RWPE2 (cell line): Measurements from ENCODE around the gene FERD3L.

Experiments used
- ATAC-seq: fragments of 200-7000 bp; cut with Tn5 transposase; 3 replicates; pipeline ENCODE4 v1.9.1; 2021; ENCODE audit warnings: low read depth
- DNase-seq: peaks from one replicate; pipeline ENCODE4 v3.0.0-alpha.2; 2020; ENCODE audit warnings: low spot score
- H3K27ac ChIP-seq: fragments of 450-650 bp; 2 replicates; pipeline ENCODE4 v1.5.1; 2017; ENCODE audit warnings: mild to moderate bottlenecking; ENCODE audit not compliant: poor library complexity, severe bottlenecking
- H3K27me3 ChIP-seq: fragments of 250-450 bp; sonication (Bioruptor Pico); 2 replicates; pipeline ENCODE4 v1.5.1; 2021; ENCODE audit warnings: mild to moderate bottlenecking, moderate library complexity; ENCODE audit not compliant: insufficient read depth, poor library complexity, severe bottlenecking
- H3K36me3 ChIP-seq: fragments of 250-450 bp; sonication (Bioruptor Pico); 2 replicates; pipeline ENCODE4 v1.5.1; 2020; ENCODE audit warnings: low read depth, mild to moderate bottlenecking, moderate library complexity
- H3K4me1 ChIP-seq: fragments of 250-450 bp; sonication (Bioruptor Pico); 2 replicates; pipeline ENCODE4 v1.5.1; 2021; ENCODE audit warnings: mild to moderate bottlenecking, moderate library complexity; ENCODE audit not compliant: insufficient read depth, poor library complexity, severe bottlenecking
- H3K4me3 ChIP-seq: fragments of 250-450 bp; sonication (Bioruptor Pico); 2 replicates; pipeline ENCODE4 v1.5.1; 2021; ENCODE audit warnings: mild to moderate bottlenecking, moderate library complexity; ENCODE audit not compliant: severe bottlenecking
- H3K9me3 ChIP-seq: fragments of 250-450 bp; sonication (Bioruptor Pico); 2 replicates; pipeline ENCODE4 v1.5.1; 2021; ENCODE audit warnings: mild to moderate bottlenecking, moderate library complexity; ENCODE audit not compliant: severe bottlenecking
- TF ChIP-seq, protein P1 (sequence below): fragments of 450-650 bp; IDR thresholded peaks from one replicate; pipeline ENCODE4 v1.5.1; 2017; ENCODE audit warnings: mild to moderate bottlenecking, moderate library complexity; ENCODE audit not compliant: poor library complexity, severe bottlenecking

FERD3L gene

DNA sequence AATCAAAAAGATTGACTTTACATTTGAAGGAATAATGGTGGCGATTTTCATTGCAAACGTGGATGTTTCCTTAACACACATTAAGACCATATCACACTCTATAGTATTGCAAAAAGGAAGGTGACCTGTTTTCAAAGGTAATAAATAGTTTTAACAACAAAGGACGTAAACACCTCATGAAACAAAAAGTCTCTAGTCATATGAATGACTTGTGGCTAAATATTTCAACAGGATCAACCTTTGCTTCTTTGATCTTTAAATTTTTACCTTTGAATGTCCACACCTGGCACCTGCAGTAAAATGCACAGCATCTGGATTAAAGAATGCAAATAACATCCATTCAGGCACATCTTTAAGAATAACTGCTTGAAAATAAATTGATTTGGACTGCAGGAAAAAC, 30.0 kb upstream of the FERD3L start:
- H3K27me3 ChIP-seq: peaks cover 7% of the 10 kb centered on the region
- H3K27ac ChIP-seq: no peak overlapping the region
- DNase-seq (no peak), ATAC-seq (no peak)
- H3K4me1 ChIP-seq: no peaks in the 10 kb centered on the region
- H3K9me3 ChIP-seq: no peaks in the 10 kb centered on the region
- H3K4me3 ChIP-seq: no peak overlapping the region
- no peaks in the 10 kb centered on the region for H3K36me3 ChIP-seq
- TF ChIP-seq, protein P1, sequence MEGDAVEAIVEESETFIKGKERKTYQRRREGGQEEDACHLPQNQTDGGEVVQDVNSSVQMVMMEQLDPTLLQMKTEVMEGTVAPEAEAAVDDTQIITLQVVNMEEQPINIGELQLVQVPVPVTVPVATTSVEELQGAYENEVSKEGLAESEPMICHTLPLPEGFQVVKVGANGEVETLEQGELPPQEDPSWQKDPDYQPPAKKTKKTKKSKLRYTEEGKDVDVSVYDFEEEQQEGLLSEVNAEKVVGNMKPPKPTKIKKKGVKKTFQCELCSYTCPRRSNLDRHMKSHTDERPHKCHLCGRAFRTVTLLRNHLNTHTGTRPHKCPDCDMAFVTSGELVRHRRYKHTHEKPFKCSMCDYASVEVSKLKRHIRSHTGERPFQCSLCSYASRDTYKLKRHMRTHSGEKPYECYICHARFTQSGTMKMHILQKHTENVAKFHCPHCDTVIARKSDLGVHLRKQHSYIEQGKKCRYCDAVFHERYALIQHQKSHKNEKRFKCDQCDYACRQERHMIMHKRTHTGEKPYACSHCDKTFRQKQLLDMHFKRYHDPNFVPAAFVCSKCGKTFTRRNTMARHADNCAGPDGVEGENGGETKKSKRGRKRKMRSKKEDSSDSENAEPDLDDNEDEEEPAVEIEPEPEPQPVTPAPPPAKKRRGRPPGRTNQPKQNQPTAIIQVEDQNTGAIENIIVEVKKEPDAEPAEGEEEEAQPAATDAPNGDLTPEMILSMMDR: no peak

DNA sequence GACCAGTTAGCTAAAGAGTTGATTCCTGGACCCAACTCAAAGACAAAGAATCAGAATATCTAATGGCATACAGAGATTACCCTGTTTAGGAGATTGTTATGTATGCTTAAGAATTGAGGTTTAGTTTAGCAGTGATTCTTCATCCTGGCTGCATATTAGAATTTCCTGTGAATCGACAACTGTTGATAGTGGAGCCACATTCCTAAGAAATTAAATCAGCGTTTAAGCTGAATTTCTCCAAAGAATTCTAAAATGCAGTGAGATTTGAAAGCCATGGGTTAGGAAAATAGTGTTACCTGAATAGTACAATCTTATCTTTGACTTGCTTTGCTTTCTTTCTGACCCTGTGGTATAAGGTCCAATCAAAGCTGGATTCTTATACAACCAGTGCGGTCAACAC, 16.4 kb upstream of the FERD3L start:
- H3K27ac ChIP-seq: no peak overlapping the region
- DNase-seq (no peak), ATAC-seq (no peak)
- TF ChIP-seq, protein P1: no peak
- H3K4me3 ChIP-seq: no peak overlapping the region
- H3K4me1 ChIP-seq: no peaks in the 10 kb centered on the region
- no peaks in the 10 kb centered on the region for H3K9me3 ChIP-seq
- H3K36me3 ChIP-seq: no peaks in the 10 kb centered on the region
- H3K27me3 ChIP-seq: no peaks in the 10 kb centered on the region

DNA sequence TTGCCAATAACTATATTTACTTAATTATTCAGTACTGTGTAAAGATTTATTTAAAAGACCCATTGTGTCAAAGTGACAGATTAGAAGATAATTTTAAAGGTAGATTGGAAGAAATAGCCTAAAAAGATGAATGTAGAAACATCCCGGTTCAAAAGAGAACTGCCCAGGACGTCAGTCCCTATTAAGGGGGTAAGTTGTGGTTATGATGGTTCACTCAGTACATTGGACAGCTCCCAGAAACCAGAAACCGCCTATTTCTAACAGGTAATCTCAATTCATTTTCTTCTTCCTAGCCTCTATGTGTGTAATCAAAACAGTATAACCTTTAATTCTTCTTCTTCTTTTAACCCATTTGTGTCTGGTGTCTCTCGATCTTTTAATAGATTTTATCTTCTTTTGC, 1.5 kb upstream of the FERD3L start:
- DNase-seq (no peak), ATAC-seq (peak; percentile 41; the same call in 1 of the 3 replicates)
- H3K4me1 ChIP-seq: no peaks in the 10 kb centered on the region
- H3K4me3 ChIP-seq: no peak overlapping the region
- TF ChIP-seq, protein P1: no peak
- H3K27ac ChIP-seq: no peak overlapping the region
- no peaks in the 10 kb centered on the region for H3K36me3 ChIP-seq
- H3K9me3 ChIP-seq: no peaks in the 10 kb centered on the region
- peaks cover 55% of the 10 kb centered on the region for H3K27me3 ChIP-seq

DNA sequence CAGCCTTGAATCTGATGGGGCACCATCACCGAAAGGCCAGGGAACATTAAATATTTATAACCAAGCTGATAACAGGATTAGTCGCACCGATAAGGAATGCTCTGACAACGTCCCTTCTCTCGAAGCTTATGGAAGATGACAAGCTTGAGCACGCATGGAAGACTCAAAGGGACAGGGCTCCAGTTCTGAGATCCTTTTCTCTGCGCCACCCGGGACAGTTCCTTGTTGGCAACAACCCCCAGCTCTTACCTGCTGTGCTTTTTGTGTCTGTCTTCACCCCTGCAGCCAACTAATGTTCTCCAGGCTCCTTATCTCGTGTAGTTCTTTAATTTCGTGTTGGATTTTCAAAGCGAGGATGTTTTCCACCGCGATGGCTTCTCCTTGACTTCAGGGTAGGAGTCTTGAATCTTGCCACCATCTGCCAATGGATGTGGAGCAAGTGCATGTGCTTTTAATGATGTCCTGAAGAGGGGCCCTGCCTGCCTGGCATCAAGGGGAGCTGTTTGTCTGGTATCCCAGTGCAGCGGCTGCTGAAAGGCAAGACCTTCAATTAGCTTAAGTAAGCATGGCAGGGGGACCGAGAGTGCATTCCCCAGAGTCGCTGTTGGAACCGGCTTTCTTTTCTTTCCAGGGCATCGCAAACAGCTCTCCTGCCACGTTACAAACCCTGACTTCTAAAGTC, 354 bp upstream of the FERD3L start:
- no peaks in the 10 kb centered on the region for H3K4me1 ChIP-seq
- no peak for ATAC-seq
- H3K27ac ChIP-seq: no peak overlapping the region

More for the DNA sequence above, 354 bp upstream of the FERD3L start:
- TF ChIP-seq, protein P1: no peak
- H3K27me3 ChIP-seq: peaks cover 66% of the 10 kb centered on the region
- no peak overlapping the region for H3K4me3 ChIP-seq
- no peaks in the 10 kb centered on the region for H3K36me3 ChIP-seq
- no peaks in the 10 kb centered on the region for H3K9me3 ChIP-seq
- no peak for DNase-seq
